ENCODE data around the gene CBX5. TPM values are rescaled to one million over a fixed set of nuclear protein-coding genes. Genes with fewer than 3 reads are reported as not detected.
"Not testable (repeated sequence)": the region's sequence is repeated elsewhere in the genome, so short reads cannot be mapped to it uniquely, and the experiment has no call there.

CBX5 gene
- total and polyA plus RNA-seq, 10 donors: 6.5 to 60.3 (median 43.6) TPM

DNA sequence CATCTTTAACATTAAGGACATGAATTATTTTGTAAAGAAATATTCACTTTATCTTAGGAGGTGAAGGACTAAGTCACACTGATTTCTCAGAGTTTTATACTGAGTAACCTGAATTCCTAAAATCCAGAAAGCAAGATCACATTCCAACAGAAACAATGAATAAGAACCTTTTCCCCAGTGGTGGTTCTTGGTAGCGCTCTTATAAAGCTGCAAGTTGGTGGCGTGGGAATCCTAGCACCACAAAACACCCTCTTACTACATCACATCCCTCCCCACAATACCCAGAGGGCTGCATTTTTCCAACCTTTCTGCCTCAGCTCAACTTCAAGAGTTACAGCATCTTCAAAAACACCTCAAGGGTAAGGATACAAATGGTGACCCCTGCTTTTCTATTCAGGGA is 47.1 kb downstream of the CBX5 start:
- Histone ChIP-seq H3K27ac (no peak overlapping the region), H3K27me3 (replicated peaks in 1 of 7) (no peaks in the 10 kb centered on the region), H3K4me3 (no peak overlapping the region), H3K4me1 (peaks cover 0 to 27% (median 10%) of the 10 kb centered on the region in 6 donors), H3K9me3 (no peaks in the 10 kb centered on the region), H3K36me3 (peaks cover 0 to 33% (median 0%) of the 10 kb centered on the region in 6 donors)
- TF ChIP-seq POLR2AphosphoS5 (IDR thresholded peaks at IDR 0.05): no peak
- no peak for TF ChIP-seq POLR2A (IDR thresholded peaks at IDR 0.05)
- no peak for TF ChIP-seq CTCF (IDR thresholded peaks at IDR 0.05 in 8 of 11, conservative IDR thresholded peaks at IDR 0.05 in 3 of 11)
- 90 to 96% (median 93%) methylated on average over 2 of the region's 2 CpGs for WGBS, 5 donors
- no peak for DNase-seq
- intact Hi-C loops (cut with DNase I; ENCODE audit: low total_unique reads): no loop called here

DNA sequence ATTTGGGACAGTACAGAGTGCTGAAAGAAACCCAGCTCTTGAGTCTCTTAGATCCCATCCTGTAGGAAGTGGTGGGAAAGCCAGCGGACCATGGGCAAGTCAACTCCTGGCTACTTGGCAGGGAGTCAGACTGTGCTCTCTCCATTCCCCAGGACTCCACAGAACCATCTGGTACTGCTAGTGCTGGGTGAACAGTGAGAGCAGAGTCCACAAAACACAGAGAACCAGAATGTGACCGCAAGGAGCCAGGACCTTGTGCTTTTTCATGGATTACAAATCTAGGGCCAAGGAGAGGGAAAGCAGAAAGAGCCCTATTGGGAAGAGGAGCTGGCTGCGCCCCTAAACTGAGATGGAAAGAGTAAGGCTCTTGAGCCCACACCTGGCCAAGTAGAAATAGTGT is 48.7 kb downstream of the CBX5 start:
- H3K4me3 ChIP-seq; intact Hi-C loops (cut with DNase I; ENCODE audit: low total_unique reads); H3K9me3 ChIP-seq; DNase-seq; H3K27ac ChIP-seq; H3K27me3 ChIP-seq (replicated peaks in 1 of 7): not testable (repeated sequence)
- Histone ChIP-seq H3K36me3 (peaks cover 0 to 18% (median 0%) of the 10 kb centered on the region in 6 donors), H3K4me1 (peaks cover 0 to 33% (median 13%) of the 10 kb centered on the region in 6 donors)
- 87 to 98% (median 97%) methylated on average over 3 of the region's 3 CpGs for WGBS, 5 donors

GRCh38 chr12:54230555-54230954 is 49.4 kb downstream of the CBX5 start:
- no peak for DNase-seq
- no peak for TF ChIP-seq CTCF (IDR thresholded peaks at IDR 0.05 in 8 of 11, conservative IDR thresholded peaks at IDR 0.05 in 3 of 11)
- TF ChIP-seq POLR2AphosphoS5 (IDR thresholded peaks at IDR 0.05): no peak
- no peak for TF ChIP-seq POLR2A (IDR thresholded peaks at IDR 0.05)
- H3K4me1 ChIP-seq: peaks cover 0 to 33% (median 13%) of the 10 kb centered on the region in 6 donors
- H3K27me3 ChIP-seq (replicated peaks in 1 of 7): no peaks in the 10 kb centered on the region
- no peak overlapping the region for H3K27ac ChIP-seq
- no peaks in the 10 kb centered on the region for H3K9me3 ChIP-seq
- H3K4me3 ChIP-seq: no peak overlapping the region
- peaks cover 0 to 14% (median 0%) of the 10 kb centered on the region in 6 donors for H3K36me3 ChIP-seq
- WGBS, 5 donors: 45 to 77% (median 74%) methylated on average over 2 of the region's 2 CpGs
- intact Hi-C loops (cut with DNase I; ENCODE audit: low total_unique reads): no loop called here

GRCh38 chr12:54229624-54230212 is 50.2 kb downstream of the CBX5 start:
- Histone ChIP-seq H3K27ac (peak overlapping the region in 1 of 8 donors; percentile 28), H3K27me3 (replicated peaks in 1 of 7) (no peaks in the 10 kb centered on the region), H3K36me3 (peaks cover 0 to 8% (median 0%) of the 10 kb centered on the region in 6 donors), H3K4me3 (no peak overlapping the region), H3K9me3 (no peaks in the 10 kb centered on the region), H3K4me1 (peaks cover 0 to 33% (median 13%) of the 10 kb centered on the region in 6 donors)
- DNase-seq: no peak
- 75 to 95% (median 84%) methylated on average over 4 of the region's 4 CpGs for WGBS, 5 donors
- TF ChIP-seq CTCF (IDR thresholded peaks at IDR 0.05 in 8 of 11, conservative IDR thresholded peaks at IDR 0.05 in 3 of 11) (no peak), POLR2AphosphoS5 (IDR thresholded peaks at IDR 0.05) (no peak)
- intact Hi-C loops (cut with DNase I; ENCODE audit: low total_unique reads): no loop called here

Measured in spleen (tissue), 11 donors.